Keratinocyte (primary cell): ENCODE measurements around the gene CDCA7.

Experiments used
- EZH2 ChIP-seq: IDR thresholded peaks from one replicate; pipeline ENCODE4 v1.6.1; 2012; ENCODE audit warnings: inconsistent platforms, mild to moderate bottlenecking, low read length, moderate library complexity
- TF ChIP-seq, protein P1 (sequence below), 3 experiments: IDR thresholded peaks in 1 of 3; conservative IDR thresholded peaks in 1 of 3; optimal IDR thresholded peaks in 1 of 3; 2 replicates in 2 of 3; 3 replicates in 1 of 3; pipeline versions ENCODE3 to v1.5.1; 2011; ENCODE audit warnings: low read length in 3 of 3, mild to moderate bottlenecking in 3 of 3, moderate library complexity in 2 of 3, control low read depth in 1 of 3, inconsistent platforms in 1 of 3; ENCODE audit not compliant: insufficient read depth in 2 of 3; ENCODE audit errors: extremely low read depth in 1 of 3

DNA sequence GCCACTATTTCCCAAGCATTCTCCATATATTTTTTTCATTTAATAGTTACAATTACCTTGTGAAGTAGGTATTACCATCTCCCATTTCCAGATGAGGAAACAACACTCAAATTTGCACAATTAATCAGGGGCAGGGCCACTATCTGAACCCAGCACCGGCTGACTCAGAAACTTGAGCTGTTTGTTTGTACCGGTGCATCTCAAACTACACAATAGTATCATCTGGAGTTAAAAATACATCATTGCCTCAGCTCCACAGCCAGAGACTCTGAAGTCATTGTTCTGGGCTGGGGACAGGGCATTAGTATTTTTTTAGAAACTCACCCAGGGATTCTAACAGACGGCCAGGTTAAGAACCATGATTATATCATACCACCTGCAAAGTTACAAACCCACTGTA is 55.9 kb downstream of the CDCA7 start:
- TF ChIP-seq, protein P1, sequence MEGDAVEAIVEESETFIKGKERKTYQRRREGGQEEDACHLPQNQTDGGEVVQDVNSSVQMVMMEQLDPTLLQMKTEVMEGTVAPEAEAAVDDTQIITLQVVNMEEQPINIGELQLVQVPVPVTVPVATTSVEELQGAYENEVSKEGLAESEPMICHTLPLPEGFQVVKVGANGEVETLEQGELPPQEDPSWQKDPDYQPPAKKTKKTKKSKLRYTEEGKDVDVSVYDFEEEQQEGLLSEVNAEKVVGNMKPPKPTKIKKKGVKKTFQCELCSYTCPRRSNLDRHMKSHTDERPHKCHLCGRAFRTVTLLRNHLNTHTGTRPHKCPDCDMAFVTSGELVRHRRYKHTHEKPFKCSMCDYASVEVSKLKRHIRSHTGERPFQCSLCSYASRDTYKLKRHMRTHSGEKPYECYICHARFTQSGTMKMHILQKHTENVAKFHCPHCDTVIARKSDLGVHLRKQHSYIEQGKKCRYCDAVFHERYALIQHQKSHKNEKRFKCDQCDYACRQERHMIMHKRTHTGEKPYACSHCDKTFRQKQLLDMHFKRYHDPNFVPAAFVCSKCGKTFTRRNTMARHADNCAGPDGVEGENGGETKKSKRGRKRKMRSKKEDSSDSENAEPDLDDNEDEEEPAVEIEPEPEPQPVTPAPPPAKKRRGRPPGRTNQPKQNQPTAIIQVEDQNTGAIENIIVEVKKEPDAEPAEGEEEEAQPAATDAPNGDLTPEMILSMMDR (optimal IDR thresholded peaks at IDR 0.05 in 1 of 3, IDR thresholded peaks at IDR 0.05 in 1 of 3, conservative IDR thresholded peaks at IDR 0.05 in 1 of 3; ENCODE audit: extremely low read depth in 1 of 3, insufficient read depth in 2 of 3, low read length in 3 of 3), result no peak
- TF ChIP-seq EZH2, result no peak
